Activated CD4-positive, alpha-beta T cell treated with anti-CD3 and anti-CD28 coated beads for 36 hours (primary cell): Measurements from ENCODE around the gene UAP1L1. TPM values are rescaled to one million over a fixed set of nuclear protein-coding genes. Genes with fewer than 3 reads are reported as not detected.

Source experiments
- ATAC-seq: fragments of 200-7000 bp; cut with Tn5 transposase; one replicate; pipeline ENCODE4 v1.10.0; 2021; ENCODE audit warnings: mild to moderate bottlenecking, moderate library complexity
- CTCF ChIA-PET: fragments of 350-600 bp; sonication (Branson Sonifier 250); formaldehyde crosslinking; loops from one replicate; lab custom pipeline; 2021; ENCODE audit warnings: antibody characterized with exemption; lab: Charles Lee
- POLR2A ChIA-PET: fragments of 350-600 bp; sonication (Branson Sonifier 250); formaldehyde crosslinking; loops from one replicate; lab custom pipeline; 2021; ENCODE audit warnings: antibody characterized with exemption, inconsistent platforms; lab: Charles Lee
- DNase-seq: peaks from one replicate; pipeline ENCODE4 v3.0.0-alpha.2; 2020
- H3K27ac Mint-ChIP-seq: one replicate; pipeline ENCODE4 v1.8.0; 2021; ENCODE audit warnings: mixed read lengths
- H3K27me3 Mint-ChIP-seq: one replicate; pipeline ENCODE4 v1.8.0; 2021; ENCODE audit warnings: mixed read lengths
- H3K36me3 Mint-ChIP-seq: one replicate; pipeline ENCODE4 v1.8.0; 2021; ENCODE audit warnings: low read depth, mixed read lengths
- H3K4me1 Mint-ChIP-seq: one replicate; pipeline ENCODE4 v1.8.0; 2021; ENCODE audit warnings: mixed read lengths
- H3K4me3 Mint-ChIP-seq: one replicate; pipeline ENCODE4 v1.8.0; 2021; ENCODE audit warnings: mild to moderate bottlenecking, moderate library complexity, mixed read lengths
- H3K9me3 Mint-ChIP-seq: one replicate; pipeline ENCODE4 v1.8.0; 2021; ENCODE audit warnings: low read depth, mixed read lengths
- intact Hi-C, 2 experiments: fragments of 100-400 bp; cut with DNase I in 1 of 2; cut with micrococcal nuclease in 1 of 2; formaldehyde crosslinking; loops; one replicate each; pipeline versions ENCODE4 v1.14.2 to v1.15.1; 2022 to 2024; cut with DNase I, micrococcal nuclease
- total RNA-seq, 2 experiments: library from RNA; stranded (reverse); gene quantifications; one replicate each; pipeline ENCODE4 v1.2.3, GENCODE V29; 2021

Gene UAP1L1
- total RNA-seq, 2 experiments from 2014 or later: 12.5 to 14.4 TPM

- Mint-ChIP-seq H3K27ac (peak within 1 kb of the TSS; percentile 96), H3K36me3 (peaks cover 10% of the 10 kb centered on the region), H3K4me3 (peak within 1 kb of the TSS; percentile 88), H3K9me3 (no peaks in the 10 kb centered on the region), H3K4me1 (peaks cover 46% of the 10 kb centered on the region), H3K27me3 (no peaks in the 10 kb centered on the region)
- DNase-seq: peak; percentile 100
- ChIA-PET POLR2A (interaction anchor here (0.8 to 1.8 kb wide), 12 partner anchors 9 to 548 kb away, joined by 3 to 16 read pairs (median 5); partner anchors contain the start of genes PAXX, SAPCD2, TMEM141 and TUBB4B), CTCF (interaction anchor here (0.6 to 3.6 kb wide), 18 partner anchors 9 to 526 kb away, joined by 3 to 26 read pairs (median 3); partner anchors contain the start of genes ABCA2, AJM1, FUT7 and NPDC1)
- ATAC-seq: peak; percentile 85
- intact Hi-C loops: loop anchor here (1.0 to 5.0 kb wide), 22 partner anchors 9 to 1179 kb away; partner anchors contain the start of genes TPRN (in 2 of the 2), TRAF2 (in 2 of the 2), ABCA2 (in 1 of the 2) and ANAPC2 (in 1 of the 2)
Observed at GRCh38 chr9:137086531-137087408, 9.5 kb downstream of the UAP1L1 start, which contains the start of gene MAN1B1. Gene MAN1B1, plus strand, starts transcription at chr9:137086985. Its CDS starts 15 bp downstream, at chr9:137087000.

- Mint-ChIP-seq H3K4me1 (peaks cover 46% of the 10 kb centered on the region), H3K4me3 (peak overlapping the region; percentile 82), H3K27me3 (no peaks in the 10 kb centered on the region), H3K9me3 (no peaks in the 10 kb centered on the region), H3K27ac (peak overlapping the region; percentile 79), H3K36me3 (peaks cover 10% of the 10 kb centered on the region)
- DNase-seq (no peak), ATAC-seq (no peak)
- ChIA-PET POLR2A (interaction anchor here (0.8 to 1.8 kb wide), 7 partner anchors 9 to 297 kb away, joined by 3 to 16 read pairs (median 6); partner anchors contain the start of genes PAXX, SAPCD2, TMEM141 and TUBB4B), CTCF (interaction anchor here (0.6 to 3.6 kb wide), 13 partner anchors 8 to 526 kb away, joined by 3 to 26 read pairs (median 5); partner anchors contain the start of genes ABCA2, FUT7, NPDC1 and SAPCD2)
- intact Hi-C loops: loop anchor here (1.0 to 5.0 kb wide), 7 partner anchors 8 to 1180 kb away; partner anchors contain the start of genes CAMSAP1 (in 1 of the 2), NSMF (in 1 of the 2), TPRN (in 1 of the 2) and TRAF2 (in 1 of the 2)
Observed at GRCh38 chr9:137087409-137087925, 10.2 kb downstream of the UAP1L1 start.

DNA sequence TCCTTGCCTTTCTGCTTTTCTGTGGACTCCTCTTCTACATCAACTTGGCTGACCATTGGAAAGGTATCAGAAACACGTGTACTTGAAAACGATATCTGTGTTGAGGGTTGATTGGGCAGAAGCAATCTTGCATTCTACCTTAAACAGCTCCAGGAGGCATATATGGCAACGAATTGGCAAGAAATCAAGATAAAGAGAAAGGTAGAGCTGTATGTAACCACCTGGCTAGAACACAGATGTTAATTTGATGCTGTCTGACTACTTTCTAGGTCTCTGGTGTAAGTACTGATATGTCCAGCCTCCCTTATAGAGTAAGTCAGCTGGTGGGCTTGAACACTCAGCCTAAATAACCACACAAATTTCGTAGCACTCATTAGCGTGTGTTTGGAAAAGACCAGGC, 10.8 kb downstream of the UAP1L1 start:
- DNase-seq: no peak
- Mint-ChIP-seq H3K4me3 (peak overlapping the region; percentile 82), H3K27ac (peak overlapping the region; percentile 79), H3K4me1 (peaks cover 46% of the 10 kb centered on the region), H3K9me3 (no peaks in the 10 kb centered on the region), H3K36me3 (peaks cover 10% of the 10 kb centered on the region), H3K27me3 (no peaks in the 10 kb centered on the region)
- ChIA-PET CTCF (interaction anchor here (0.8 to 3.6 kb wide), 5 partner anchors 18 to 148 kb away, joined by 3 to 26 read pairs (median 5); partner anchors contain the start of genes ABCA2, FUT7 and SAPCD2), POLR2A (interaction anchor here (0.6 kb wide), 1 partner anchor 89 kb away, joined by 6 read pairs; no protein-coding TSS in a partner anchor)
- intact Hi-C loops: loop anchor here (5.0 kb wide), 2 partner anchors 39 to 1181 kb away; partner anchors contain the start of gene CAMSAP1 (in 1 of the 2)
- ATAC-seq: no peak

- ChIA-PET CTCF (interaction anchor here (0.8 to 1.5 kb wide), 3 partner anchors 34 to 147 kb away, joined by 3 to 5 read pairs (median 4); no protein-coding TSS in a partner anchor), POLR2A (no interaction called here)
- peaks cover 10% of the 10 kb centered on the region for H3K36me3 Mint-ChIP-seq
- intact Hi-C loops: loop anchor here (5.0 kb wide), 2 partner anchors 38 to 1182 kb away; partner anchors contain the start of gene CAMSAP1 (in 1 of the 2)
- peaks cover 36% of the 10 kb centered on the region for H3K4me1 Mint-ChIP-seq
- peak overlapping the region; percentile 17 for H3K27ac Mint-ChIP-seq
- ATAC-seq (no peak), DNase-seq (no peak)
- H3K27me3 Mint-ChIP-seq: no peaks in the 10 kb centered on the region
- no peak overlapping the region for H3K4me3 Mint-ChIP-seq
- H3K9me3 Mint-ChIP-seq: no peaks in the 10 kb centered on the region
Observed at GRCh38 chr9:137089232-137089947, 12.1 kb downstream of the UAP1L1 start.

GRCh38 chr9:137095664-137096517, 18.6 kb downstream of the UAP1L1 start:
- peaks cover 22% of the 10 kb centered on the region for H3K36me3 Mint-ChIP-seq
- POLR2A ChIA-PET: interaction anchor here (0.6 to 1.7 kb wide), 15 partner anchors 9 to 556 kb away, joined by 3 to 16 read pairs (median 4); partner anchors contain the start of genes FUT7, MAN1B1, SAPCD2 and TOR4A
- DNase-seq: peak; percentile 94
- H3K27me3 Mint-ChIP-seq: no peaks in the 10 kb centered on the region
- H3K4me3 Mint-ChIP-seq: peak overlapping the region; percentile 70
- peak overlapping the region; percentile 91 for H3K27ac Mint-ChIP-seq
- intact Hi-C loops: loop anchor here (1.0 to 2.0 kb wide), 3 partner anchors 9 to 19 kb away; partner anchors contain the start of gene DPP7 (in 2 of the 2)
- ATAC-seq: peak; percentile 98
- no peaks in the 10 kb centered on the region for H3K9me3 Mint-ChIP-seq
- H3K4me1 Mint-ChIP-seq: peaks cover 17% of the 10 kb centered on the region
- CTCF ChIA-PET: interaction anchor here (0.6 to 2.4 kb wide), 35 partner anchors 10 to 610 kb away, joined by 3 to 17 read pairs (median 4); partner anchors contain the start of genes FUT7, MAN1B1, NPDC1 and NRARP

DNA sequence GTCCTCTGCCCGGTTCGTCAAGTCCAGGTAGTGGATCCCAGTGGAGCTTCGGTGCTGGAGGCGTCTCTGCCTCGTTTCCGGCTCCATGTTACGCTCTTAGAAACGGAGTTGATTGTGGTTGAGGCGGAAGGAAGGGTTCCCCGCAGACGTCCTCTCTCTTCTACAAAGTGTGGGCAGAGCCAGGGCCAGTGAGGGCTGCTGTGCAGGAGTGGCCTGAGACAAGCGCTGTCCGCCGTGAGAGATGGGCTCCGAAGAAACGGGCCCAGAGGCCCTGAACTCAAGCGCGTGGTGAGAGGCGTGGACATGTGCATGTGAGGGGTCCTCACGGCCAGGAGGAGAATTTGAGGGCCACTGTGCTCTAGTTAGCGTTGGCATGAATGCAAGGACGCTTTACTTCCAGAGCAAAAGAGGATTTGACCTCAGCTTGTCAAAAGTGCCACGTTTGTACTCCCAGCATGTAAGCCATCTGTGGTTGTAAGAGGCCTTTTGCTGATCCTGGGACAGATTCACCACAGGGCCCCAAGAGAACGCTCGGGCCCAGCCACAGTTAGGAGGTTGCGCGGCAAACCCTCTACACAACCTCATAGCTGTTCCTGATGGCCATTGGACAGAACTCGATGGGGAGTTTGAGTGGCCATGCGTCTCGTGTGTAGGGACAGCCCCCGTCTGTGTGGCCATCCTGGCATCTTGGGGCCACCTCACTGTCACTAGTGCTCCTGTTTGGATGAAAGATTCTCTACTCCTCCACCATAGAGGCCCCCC, 19.6 kb downstream of the UAP1L1 start:
- ChIA-PET CTCF (interaction anchor here (0.9 to 2.4 kb wide), 4 partner anchors 17 to 140 kb away, joined by 3 to 10 read pairs (median 5); no protein-coding TSS in a partner anchor), POLR2A (interaction anchor here (0.6 to 1.7 kb wide), 3 partner anchors 10 to 51 kb away, joined by 3 to 16 read pairs (median 4); partner anchors contain the start of gene MAN1B1)
- ATAC-seq (no peak), DNase-seq (no peak)
- Mint-ChIP-seq H3K4me3 (no peak overlapping the region), H3K9me3 (no peaks in the 10 kb centered on the region), H3K27me3 (no peaks in the 10 kb centered on the region), H3K36me3 (peaks cover 20% of the 10 kb centered on the region), H3K27ac (peak overlapping the region; percentile 91), H3K4me1 (peaks cover 17% of the 10 kb centered on the region)
- intact Hi-C loops: loop anchor here in 1 of 2 experiments (1.0 kb wide), 1 partner anchor 17 kb away; the partner anchor contains the start of gene DPP7

DNA sequence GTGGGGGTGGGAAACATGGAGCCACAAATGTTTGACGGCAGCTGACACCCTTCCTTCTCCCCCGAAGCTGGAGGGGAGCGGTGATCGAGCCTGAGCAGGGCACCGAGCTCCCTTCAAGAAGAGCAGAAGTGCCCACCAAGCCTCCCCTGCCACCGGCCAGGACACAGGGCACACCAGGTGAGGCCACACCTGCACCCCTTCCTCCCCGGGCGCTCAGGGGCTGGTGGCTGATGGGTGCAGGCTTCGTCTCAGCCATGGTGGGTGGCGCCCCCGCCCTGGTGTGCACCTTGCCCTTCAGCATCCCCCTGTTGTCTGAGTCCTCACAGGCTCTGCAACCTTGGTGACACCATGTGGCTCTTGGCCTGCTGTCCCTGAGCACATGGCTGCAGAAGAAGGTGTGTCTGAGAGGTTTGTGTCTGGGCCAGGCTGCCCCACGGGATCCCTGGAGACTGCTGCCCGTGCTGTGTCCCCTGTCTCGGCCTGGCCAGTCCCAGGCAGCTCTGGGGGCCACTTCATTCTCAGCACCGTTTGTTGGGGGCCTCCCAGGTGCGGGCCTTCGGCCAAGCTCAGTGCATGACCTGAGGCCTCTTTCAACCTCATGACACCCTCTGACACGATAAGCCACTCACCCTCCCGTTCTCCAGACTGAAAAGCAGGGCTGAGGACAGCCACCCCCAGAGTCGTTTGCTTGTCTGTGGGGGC, 20.6 kb downstream of the UAP1L1 start:
- ChIA-PET CTCF (no interaction called here), POLR2A (no interaction called here)
- ATAC-seq (no peak), DNase-seq (no peak)
- H3K27ac Mint-ChIP-seq: no peak overlapping the region
- H3K4me1 Mint-ChIP-seq: peaks cover 17% of the 10 kb centered on the region
- H3K36me3 Mint-ChIP-seq: peaks cover 20% of the 10 kb centered on the region
- no peak overlapping the region for H3K4me3 Mint-ChIP-seq
- H3K9me3 Mint-ChIP-seq: no peaks in the 10 kb centered on the region
- intact Hi-C loops: no loop called here
- no peaks in the 10 kb centered on the region for H3K27me3 Mint-ChIP-seq

GRCh38 chr9:137099231-137099630, 21.9 kb downstream of the UAP1L1 start:
- peaks cover 2% of the 10 kb centered on the region for H3K9me3 Mint-ChIP-seq
- peaks cover 17% of the 10 kb centered on the region for H3K4me1 Mint-ChIP-seq
- no peak for DNase-seq
- no peak overlapping the region for H3K4me3 Mint-ChIP-seq
- POLR2A ChIA-PET: no interaction called here
- H3K27me3 Mint-ChIP-seq: no peaks in the 10 kb centered on the region
- intact Hi-C loops: no loop called here
- peaks cover 20% of the 10 kb centered on the region for H3K36me3 Mint-ChIP-seq
- H3K27ac Mint-ChIP-seq: no peak overlapping the region
- CTCF ChIA-PET: no interaction called here
- no peak for ATAC-seq
